OCI-LY3 (cell line): ENCODE measurements around the gene NFYA.

Experiments used
- H2AFZ ChIP-seq: fragments of 200-600, 300-600 bp; shearing (Covaris generic); 2 replicates; pipeline ENCODE4 v1.6.0; 2014; ENCODE audit warnings: antibody characterized with exemption, low read depth, low read length
- H3K27ac ChIP-seq: fragments of 200-600, 300-600 bp; sonication (generic); 2 replicates; pipeline ENCODE4 v1.5.1; 2014; ENCODE audit warnings: mild to moderate bottlenecking, low read length, moderate library complexity, mixed read lengths
- H3K27me3 ChIP-seq: fragments of 200-600, 300-600 bp; sonication (generic); 2 replicates; pipeline ENCODE4 v1.6.1; 2014; ENCODE audit warnings: low read depth, low read length, mixed read lengths
- H3K36me3 ChIP-seq: fragments of 200-600, 300-600 bp; sonication (generic); replicated peaks from 2 replicates; pipeline ENCODE3; 2014; ENCODE audit warnings: low read depth, low read length, mixed read lengths
- H3K4me1 ChIP-seq: fragments of 300-600, 200-600 bp; sonication (generic); 2 replicates; pipeline ENCODE4 v1.6.1; 2014; ENCODE audit warnings: low read length, mixed read lengths
- H3K4me2 ChIP-seq: fragments of 200-600, 300-600 bp; sonication (generic); 2 replicates; pipeline ENCODE4 v1.6.1; 2014; ENCODE audit warnings: low read length, mixed read lengths
- H3K4me3 ChIP-seq: fragments of 300-600, 200-600 bp; sonication (generic); 2 replicates; pipeline ENCODE4 v1.5.1; 2014; ENCODE audit warnings: antibody characterized with exemption, mild to moderate bottlenecking, low read length, moderate library complexity
- H3K79me2 ChIP-seq: fragments of 300-600, 200-600 bp; shearing (Covaris generic); 2 replicates; pipeline ENCODE4 v1.6.1; 2014; ENCODE audit warnings: mild to moderate bottlenecking, low read length, mixed read lengths
- H3K9ac ChIP-seq: fragments of 300-600, 200-600 bp; shearing (Covaris generic); 2 replicates; pipeline ENCODE4 v1.6.0; 2014; ENCODE audit warnings: mild to moderate bottlenecking, low read length, moderate library complexity
- H3K9me3 ChIP-seq: fragments of 200-600, 300-600 bp; shearing (Covaris generic); 2 replicates; pipeline ENCODE4 v1.6.1; 2014; ENCODE audit warnings: low read length, mixed read lengths; ENCODE audit not compliant: insufficient read depth
- H4K20me1 ChIP-seq: fragments of 200-600, 300-600 bp; sonication (generic); 2 replicates; pipeline ENCODE4 v1.6.1; 2016; ENCODE audit warnings: low read length, mixed read lengths; ENCODE audit not compliant: insufficient read depth
- EZH2phosphoT487 ChIP-seq: fragments of 200-600 bp; shearing (Covaris generic); IDR thresholded peaks from 2 replicates; pipeline ENCODE4 v1.6.1; 2018; ENCODE audit warnings: antibody characterized with exemption, mixed run types, low read depth
- TF ChIP-seq, protein P1 (sequence below): fragments of 200-600, 300-600 bp; sonication (generic); IDR thresholded peaks from 2 replicates; pipeline ENCODE4 v1.5.1; 2014; ENCODE audit warnings: antibody characterized with exemption, low read length, low read depth

Gene NFYA

DNA sequence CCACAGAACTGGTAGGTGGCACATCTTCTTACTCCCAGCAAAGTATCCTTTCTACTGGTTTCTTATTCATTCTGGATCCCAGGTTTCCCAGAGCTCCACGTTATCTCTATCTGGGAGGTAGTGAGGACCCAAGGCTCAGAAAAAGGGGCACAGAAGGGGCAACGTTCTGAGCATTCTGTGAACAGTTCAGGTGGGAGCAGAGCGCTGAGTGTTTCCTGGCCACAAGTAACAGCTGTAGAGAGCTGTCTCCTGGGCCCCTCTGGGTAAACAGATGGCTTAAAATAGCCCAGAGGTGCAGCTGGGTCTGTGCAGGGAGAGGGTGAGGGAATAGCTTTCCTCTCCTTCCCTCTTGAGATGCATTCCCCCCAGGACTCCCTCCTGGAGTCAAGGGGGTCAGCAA, 17.6 kb upstream of the NFYA start:
- Histone ChIP-seq H3K9me3 (no peaks in the 10 kb centered on the region), H3K27me3 (no peaks in the 10 kb centered on the region), H3K4me2 (no peak overlapping the region), H3K4me1 (peaks cover 8% of the 10 kb centered on the region), H2AFZ (no peak overlapping the region), H3K36me3 (no peaks in the 10 kb centered on the region), H3K4me3 (no peak overlapping the region), H3K9ac (no peak overlapping the region), H3K79me2 (no peaks in the 10 kb centered on the region), H3K27ac (no peak overlapping the region), H4K20me1 (no peaks in the 10 kb centered on the region)
- TF ChIP-seq, protein P1, sequence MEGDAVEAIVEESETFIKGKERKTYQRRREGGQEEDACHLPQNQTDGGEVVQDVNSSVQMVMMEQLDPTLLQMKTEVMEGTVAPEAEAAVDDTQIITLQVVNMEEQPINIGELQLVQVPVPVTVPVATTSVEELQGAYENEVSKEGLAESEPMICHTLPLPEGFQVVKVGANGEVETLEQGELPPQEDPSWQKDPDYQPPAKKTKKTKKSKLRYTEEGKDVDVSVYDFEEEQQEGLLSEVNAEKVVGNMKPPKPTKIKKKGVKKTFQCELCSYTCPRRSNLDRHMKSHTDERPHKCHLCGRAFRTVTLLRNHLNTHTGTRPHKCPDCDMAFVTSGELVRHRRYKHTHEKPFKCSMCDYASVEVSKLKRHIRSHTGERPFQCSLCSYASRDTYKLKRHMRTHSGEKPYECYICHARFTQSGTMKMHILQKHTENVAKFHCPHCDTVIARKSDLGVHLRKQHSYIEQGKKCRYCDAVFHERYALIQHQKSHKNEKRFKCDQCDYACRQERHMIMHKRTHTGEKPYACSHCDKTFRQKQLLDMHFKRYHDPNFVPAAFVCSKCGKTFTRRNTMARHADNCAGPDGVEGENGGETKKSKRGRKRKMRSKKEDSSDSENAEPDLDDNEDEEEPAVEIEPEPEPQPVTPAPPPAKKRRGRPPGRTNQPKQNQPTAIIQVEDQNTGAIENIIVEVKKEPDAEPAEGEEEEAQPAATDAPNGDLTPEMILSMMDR = no peak
- no peak for TF ChIP-seq EZH2phosphoT487

DNA sequence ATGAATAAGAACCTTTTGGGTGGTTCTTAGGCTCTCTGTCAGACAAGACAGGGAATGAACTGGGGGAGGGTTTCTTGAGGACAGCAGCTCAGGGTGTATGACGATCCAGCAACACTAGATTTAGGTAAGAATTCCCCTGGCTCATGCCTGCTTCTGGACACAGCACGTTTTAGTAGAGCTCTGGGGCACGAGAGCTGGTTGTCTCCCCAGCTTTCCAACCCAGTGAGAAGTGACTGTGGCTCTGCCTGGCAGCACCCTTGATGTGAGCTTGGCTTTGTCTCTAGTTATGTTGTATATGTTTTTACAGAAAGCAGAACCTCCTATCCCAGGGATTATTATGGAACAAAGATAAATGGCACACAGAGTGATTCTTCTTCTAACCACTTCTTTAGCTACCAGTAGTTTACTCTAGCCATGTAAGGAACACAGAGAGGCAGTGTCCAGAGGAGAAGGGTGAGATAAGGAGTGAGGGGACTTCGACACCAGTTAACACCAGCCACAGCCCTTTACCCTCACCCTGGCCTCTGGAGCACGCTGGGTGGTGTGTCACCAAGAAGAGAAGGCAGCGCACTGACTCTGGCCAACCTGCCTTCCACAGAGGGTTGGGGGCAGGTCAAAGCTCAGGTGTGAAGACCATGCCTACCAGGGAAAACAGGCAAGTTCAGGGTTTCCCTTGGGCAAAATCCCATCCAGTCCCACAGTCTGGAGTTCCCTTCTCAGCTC, 15.8 kb upstream of the NFYA start:
- Histone ChIP-seq H3K4me2 (no peak overlapping the region), H2AFZ (no peak overlapping the region), H3K9me3 (no peaks in the 10 kb centered on the region), H3K9ac (no peak overlapping the region), H3K4me3 (no peak overlapping the region), H3K27ac (no peak overlapping the region), H4K20me1 (no peaks in the 10 kb centered on the region), H3K27me3 (no peaks in the 10 kb centered on the region), H3K4me1 (peaks cover 5% of the 10 kb centered on the region), H3K79me2 (no peaks in the 10 kb centered on the region), H3K36me3 (no peaks in the 10 kb centered on the region)
- TF ChIP-seq EZH2phosphoT487 = no peak
- TF ChIP-seq, protein P1 = no peak

DNA sequence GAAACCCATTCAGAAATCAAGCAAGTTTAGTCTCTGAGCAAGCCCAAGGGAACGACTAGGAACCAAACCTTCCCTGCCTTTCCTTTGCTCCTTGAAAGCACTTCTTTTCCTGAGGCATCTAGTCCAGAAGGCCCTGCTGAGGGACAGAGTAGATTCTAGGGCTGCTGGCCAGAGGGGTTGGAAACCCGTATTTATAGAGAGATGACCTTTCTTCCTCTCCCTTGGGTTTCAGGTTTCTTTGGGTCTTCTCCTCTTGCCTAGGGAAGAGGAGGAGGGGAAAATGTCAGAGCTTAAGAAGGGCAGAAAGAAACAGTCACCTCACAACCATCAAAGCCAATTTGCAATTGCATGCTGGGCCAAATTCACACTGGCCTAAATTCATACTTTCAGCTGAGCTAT, 14.0 kb upstream of the NFYA start:
- no peak overlapping the region for H3K4me3 ChIP-seq
- no peak overlapping the region for H3K4me2 ChIP-seq
- H3K9ac ChIP-seq = no peak overlapping the region
- H4K20me1 ChIP-seq = no peaks in the 10 kb centered on the region
- TF ChIP-seq, protein P1 = no peak
- H3K36me3 ChIP-seq = peaks cover 5% of the 10 kb centered on the region
- no peaks in the 10 kb centered on the region for H3K79me2 ChIP-seq
- H3K27ac ChIP-seq = no peak overlapping the region
- H3K9me3 ChIP-seq = no peaks in the 10 kb centered on the region
- no peaks in the 10 kb centered on the region for H3K4me1 ChIP-seq
- H2AFZ ChIP-seq = no peak overlapping the region
- H3K27me3 ChIP-seq = no peaks in the 10 kb centered on the region

DNA sequence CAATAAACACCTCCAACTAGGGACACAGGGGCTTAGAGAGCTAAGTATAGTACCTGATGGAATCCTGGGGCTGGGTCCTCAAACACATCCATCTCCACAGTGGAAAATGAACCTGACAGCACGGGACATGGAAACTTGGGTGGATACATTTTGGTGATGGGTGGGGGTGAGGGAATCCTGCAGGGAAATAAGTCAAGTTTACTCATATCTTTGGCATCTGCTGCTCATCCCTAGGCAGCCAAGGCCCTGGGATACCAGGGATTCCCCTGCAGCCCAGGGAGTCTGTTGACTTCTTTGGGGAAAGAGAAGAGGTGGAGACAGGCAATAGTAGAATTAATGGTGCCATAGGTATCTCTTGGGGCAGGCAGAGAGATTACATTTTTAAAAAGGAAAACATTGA, 13.2 kb upstream of the NFYA start:
- TF ChIP-seq EZH2phosphoT487 = no peak
- TF ChIP-seq, protein P1 = no peak

More for the DNA sequence above, 13.2 kb upstream of the NFYA start:
- no peak overlapping the region for H3K27ac ChIP-seq
- H3K4me2 ChIP-seq = no peak overlapping the region
- H3K27me3 ChIP-seq = no peaks in the 10 kb centered on the region
- no peak overlapping the region for H3K4me3 ChIP-seq
- no peaks in the 10 kb centered on the region for H3K79me2 ChIP-seq
- H3K9me3 ChIP-seq = no peaks in the 10 kb centered on the region
- no peak overlapping the region for H2AFZ ChIP-seq
- no peaks in the 10 kb centered on the region for H3K4me1 ChIP-seq
- H4K20me1 ChIP-seq = no peaks in the 10 kb centered on the region
- peaks cover 12% of the 10 kb centered on the region for H3K36me3 ChIP-seq
- no peak overlapping the region for H3K9ac ChIP-seq
